ENCODE results near the gene TIMM29. TPM values are rescaled to one million over a fixed set of nuclear protein-coding genes. Genes with fewer than 3 reads are reported as not detected.
A peak's percentile ranks its signal among the peaks of the same experiment; 100 is the strongest.
"Not testable (repeated sequence)": the region's sequence is repeated elsewhere in the genome, so short reads cannot be mapped to it uniquely, and the experiment has no call there.

Gene TIMM29
- total RNA-seq, 1 donor from 2014 or later = 32.5 TPM

DNA sequence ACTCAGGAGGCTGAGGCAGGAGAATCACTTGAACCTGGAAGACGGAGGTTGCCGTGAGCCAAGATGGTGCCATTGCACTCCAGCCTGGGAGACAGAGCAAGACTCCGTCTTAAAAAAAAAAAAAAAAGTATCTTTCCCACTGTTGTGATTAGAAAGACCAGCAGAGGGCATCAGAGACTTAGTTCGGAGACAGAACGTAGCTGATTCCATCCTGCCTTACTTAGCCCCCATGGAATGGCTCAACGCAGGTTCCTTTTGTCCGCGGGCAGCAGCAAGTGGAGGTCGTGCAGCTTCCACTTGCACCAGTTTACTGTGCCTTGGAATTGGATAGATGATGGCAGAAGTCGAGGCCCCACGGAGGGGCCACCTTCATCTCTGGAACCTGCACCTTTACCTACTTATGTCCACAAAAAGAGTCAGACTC, 8.1 kb downstream of the TIMM29 start:
- peak; percentile 84 for DNase-seq (ENCODE audit: low spot score)

DNA sequence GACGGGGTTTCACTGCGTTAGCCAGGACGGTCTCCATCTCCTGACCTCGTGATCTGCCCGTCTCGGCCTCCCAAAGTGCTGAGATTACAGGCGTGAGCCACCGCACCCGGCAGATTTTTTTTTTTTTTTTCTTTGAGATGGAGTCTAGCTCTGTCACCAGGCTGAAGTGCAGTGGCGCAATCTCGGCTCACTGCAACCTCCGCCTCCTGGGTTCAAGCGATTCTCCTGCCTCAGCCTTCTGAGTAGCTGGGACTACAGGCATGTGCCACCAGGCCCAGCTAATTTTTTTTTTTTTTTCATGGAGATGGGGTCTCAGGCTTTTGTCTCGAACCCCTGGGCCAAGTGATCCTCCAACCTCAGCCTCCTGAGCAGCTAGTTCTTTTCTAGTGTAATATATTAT, 13.0 kb downstream of the TIMM29 start:
- DNase-seq (ENCODE audit: low spot score) = not testable (repeated sequence)

GRCh38 chr19:10943412-10943811, 14.8 kb downstream of the TIMM29 start:
- DNase-seq (ENCODE audit: low spot score) = not testable (repeated sequence)

DNA sequence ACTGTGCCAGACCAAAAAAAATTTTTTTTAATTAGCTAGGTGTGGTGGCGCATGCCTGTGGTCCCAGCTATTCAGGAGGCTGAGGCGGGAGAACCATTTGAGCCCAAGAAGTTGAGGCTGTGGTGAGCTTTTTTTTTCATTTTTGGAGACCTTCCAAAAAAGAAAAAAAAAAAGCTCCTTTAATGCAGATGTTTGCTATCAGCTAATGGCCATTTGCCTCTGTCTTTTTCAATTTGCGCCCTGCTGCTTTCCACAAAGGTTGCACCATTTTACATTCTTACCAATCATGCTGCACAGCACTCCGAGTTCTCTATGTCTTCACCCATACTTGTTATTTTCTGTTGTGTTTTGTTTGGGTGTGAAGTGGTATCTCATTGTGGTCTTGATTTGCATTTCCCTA, 16.7 kb downstream of the TIMM29 start:
- no peak for DNase-seq (ENCODE audit: low spot score)

DNA sequence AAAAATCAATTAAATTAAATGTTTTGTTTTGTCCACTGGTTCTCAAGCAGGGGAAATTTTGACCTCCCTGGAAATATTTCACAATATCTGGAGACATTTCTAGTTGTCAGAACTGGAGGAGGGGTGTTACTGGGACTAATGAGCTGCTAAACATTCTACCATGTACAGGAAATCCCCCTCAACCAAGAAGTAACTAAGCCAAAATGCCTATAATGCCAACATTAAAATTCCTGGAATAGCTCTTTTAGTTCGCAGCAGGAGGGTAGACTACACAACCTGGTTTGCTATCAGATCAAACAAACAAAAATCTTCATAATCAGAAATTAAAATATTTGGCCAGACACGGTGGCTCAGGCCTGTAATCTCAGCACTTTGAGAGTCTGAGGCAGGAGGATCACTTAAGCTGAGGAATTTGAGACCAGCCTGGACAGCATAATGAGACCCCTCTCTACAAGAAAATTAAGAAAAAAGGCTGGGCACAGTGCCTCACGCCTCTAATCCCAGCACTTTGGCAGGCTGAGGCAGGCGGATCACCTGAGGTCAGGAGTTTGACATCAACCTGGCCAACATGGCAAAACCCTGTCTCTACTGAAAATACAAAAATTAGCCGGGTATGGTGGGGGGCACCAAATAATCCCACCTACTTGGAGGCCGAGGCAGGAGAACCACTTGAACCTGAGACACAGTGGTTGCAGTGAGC, 18.5 kb downstream of the TIMM29 start:
- DNase-seq (ENCODE audit: low spot score) = no peak

- no peak for DNase-seq (ENCODE audit: low spot score)
Observed at GRCh38 chr19:10952809-10953208, 24.2 kb downstream of the TIMM29 start.

GRCh38 chr19:10959277-10959968, 30.8 kb downstream of the TIMM29 start:
- not testable (repeated sequence) for DNase-seq (ENCODE audit: low spot score)

DNA sequence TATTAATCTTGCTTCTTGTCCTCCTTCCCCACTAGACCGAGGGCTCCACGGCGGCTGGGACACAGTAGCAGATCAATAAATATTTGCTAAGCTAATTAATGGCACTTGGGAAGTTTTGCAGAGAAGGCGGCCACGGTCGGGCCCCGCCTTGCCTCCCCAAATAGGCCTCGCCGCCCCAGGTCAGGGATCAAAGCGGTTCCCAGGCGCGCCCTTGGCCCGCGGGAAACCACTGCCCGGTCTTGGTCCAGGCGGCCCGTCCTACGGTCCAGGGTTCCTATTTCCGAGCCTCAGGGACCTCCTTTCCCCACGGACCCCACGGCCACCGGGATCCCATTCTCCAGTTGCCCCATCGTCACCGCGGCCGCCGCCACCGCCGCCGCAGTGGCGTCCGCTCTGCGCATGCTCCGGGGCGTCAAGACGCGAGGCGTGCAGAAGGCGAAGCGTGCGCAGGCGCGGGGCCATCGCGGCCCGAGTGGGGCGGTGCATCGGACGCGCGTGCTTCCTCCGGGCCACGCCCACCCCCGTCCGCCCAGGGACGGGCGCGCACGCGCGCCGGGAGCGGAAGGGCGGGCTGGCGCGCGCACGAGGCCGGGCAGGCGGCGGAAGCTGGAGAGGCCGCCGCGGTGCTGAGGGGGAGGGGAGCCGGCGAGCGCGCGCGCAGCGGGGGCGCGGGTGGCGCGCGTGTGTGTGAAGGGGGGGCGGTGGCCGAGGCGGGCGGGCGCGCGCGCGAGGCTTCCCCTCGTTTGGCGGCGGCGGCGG, 31.9 kb downstream of the TIMM29 start, which contains the start of gene SMARCA4:
TSS of gene SMARCA4 (plus strand) at position 717 of the 759 bp plus-strand sequence. CDS start 23,122 bp downstream, outside the sequence.
- peak; percentile 98 for DNase-seq (ENCODE audit: low spot score)

DNA sequence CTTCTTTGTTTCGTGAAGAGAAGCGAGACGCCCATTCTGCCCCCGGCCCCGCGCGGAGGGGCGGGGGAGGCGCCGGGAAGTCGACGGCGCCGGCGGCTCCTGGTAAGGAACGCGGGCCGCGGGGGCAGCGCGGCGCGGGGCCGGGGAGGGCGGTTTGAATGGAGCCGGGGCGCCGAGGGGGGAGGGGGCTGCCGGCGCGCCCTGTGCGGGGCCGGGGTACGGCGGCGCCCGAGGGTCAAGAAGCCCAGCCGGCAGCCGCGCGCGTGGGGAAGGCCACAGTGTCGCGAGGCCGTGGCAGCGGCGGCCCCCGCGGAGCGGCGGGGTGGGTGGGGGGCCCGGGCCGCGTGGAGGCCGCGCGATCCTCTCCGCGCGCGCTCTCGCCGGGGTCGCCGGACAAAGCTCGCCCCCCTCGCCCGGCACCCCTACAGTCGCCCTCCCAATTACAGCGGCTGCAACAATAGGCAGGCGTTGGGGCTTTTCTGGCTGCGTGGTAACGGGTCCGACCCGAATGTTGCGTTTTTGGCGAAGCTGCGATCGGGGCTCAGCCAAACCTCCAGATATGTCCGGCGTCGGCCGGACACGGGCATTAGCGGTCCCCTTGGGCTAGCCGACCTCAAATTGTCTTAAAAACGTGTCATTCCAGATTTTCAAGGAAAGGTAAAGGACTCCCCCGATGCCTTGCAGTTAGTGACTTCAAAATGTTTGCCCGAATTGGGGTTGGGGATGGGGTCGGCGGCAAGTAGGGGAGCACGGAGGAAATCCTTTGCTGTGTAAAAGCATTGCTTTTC, 32.7 kb downstream of the TIMM29 start:
- peak; percentile 33 for DNase-seq (ENCODE audit: low spot score)

DNA sequence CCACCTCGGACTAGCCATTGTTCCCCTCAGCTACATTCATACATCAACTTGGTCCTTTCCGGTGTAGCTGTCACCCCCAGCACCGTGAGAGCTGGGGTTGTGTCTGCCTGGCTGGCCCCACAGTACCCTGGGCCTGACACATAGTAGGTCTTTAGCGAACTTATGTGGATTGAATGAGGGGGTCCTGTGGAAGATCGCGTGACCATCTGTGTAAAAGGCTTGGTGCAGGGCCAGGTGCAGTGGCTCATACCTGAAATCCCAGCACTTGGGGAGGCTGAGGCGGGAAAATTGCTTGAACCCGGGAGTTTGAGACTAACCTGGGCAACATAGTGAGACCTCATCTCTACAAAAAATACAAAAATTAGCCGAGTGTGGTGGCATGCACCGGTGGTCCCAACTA, 34.3 kb downstream of the TIMM29 start:
- DNase-seq (ENCODE audit: low spot score) = no peak

DNA sequence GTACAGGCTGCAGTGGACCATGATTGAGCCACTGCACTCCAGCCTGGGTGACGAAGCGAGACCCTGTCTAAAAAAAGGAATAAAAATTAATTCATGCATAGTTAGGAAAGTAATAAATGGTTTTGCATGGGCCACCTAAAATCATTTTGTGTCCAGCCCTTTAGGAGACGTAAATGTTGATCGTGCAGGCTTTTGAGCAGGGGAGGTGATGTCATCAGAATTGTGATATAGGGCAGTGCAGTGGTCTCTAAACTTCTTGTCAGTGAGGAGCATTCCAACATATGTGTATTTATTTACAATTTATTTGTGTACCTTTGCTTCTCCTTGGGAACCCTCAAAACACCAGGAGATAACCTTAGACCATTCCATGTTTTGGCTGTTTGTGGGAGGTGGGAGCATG, 35.3 kb downstream of the TIMM29 start:
- no peak for DNase-seq (ENCODE audit: low spot score)

DNA sequence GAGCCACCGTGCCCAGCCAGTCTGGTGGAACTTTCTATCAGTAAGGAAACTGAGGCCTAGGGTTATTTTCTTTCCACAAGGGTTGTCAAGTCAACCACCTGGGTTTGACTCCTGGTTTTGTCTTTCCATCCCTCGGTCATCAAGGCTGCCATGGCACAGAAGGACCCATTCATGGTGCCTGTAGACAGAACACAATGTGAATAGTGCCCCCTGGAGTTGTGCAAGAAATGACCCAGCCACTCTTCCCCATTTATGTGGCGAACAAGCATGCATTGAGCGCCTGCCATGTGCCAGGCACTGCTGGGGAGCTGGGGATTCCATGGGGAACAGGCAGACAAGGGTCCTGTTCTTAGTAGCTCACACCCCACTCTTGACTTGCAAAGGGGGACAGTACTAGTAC, 36.3 kb downstream of the TIMM29 start:
- no peak for DNase-seq (ENCODE audit: low spot score)

DNA sequence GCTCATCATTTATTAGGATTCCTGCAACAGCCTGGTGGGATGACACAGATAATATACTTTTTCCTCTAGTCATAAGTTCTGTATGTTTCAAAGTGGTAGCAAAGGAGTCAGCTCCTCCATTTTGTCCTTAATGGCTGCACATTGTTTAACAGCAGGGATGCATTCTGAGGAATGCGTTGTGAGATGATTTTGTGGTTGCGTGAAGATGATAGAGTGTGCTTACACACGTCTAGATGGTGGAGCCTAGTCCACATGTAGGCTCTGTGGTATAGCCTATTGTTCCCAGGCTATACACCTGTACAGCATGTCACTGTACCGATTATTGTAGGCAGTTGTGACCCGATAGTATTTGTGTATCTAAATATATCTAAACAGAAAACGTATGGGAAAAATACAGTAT, 36.8 kb downstream of the TIMM29 start:
- no peak for DNase-seq (ENCODE audit: low spot score)

DNA sequence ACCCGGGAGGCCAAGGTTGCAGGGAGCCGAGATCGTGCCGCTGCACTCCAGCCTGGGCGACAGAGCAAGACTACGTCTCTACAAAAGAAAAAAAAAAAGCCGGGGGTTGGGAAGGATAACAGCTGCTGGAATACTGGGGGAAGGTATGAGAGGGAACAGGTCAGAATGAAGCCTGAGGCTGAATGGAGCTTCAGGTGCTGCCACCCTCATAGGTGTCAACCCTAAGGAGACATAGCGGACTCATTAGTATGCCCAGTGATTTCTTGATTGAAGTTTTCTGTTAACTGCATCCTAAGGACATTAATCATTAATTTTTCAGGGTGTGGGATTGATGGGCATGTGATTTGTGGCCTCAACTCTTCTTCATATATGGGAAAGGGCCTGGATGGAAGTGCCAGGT, 38.2 kb downstream of the TIMM29 start:
- DNase-seq (ENCODE audit: low spot score) = no peak

GRCh38 chr19:10968527-10969135, 40.0 kb downstream of the TIMM29 start:
- DNase-seq (ENCODE audit: low spot score) = no peak

GRCh38 chr19:10971107-10971726, 42.6 kb downstream of the TIMM29 start:
- DNase-seq (ENCODE audit: low spot score) = no peak

DNA sequence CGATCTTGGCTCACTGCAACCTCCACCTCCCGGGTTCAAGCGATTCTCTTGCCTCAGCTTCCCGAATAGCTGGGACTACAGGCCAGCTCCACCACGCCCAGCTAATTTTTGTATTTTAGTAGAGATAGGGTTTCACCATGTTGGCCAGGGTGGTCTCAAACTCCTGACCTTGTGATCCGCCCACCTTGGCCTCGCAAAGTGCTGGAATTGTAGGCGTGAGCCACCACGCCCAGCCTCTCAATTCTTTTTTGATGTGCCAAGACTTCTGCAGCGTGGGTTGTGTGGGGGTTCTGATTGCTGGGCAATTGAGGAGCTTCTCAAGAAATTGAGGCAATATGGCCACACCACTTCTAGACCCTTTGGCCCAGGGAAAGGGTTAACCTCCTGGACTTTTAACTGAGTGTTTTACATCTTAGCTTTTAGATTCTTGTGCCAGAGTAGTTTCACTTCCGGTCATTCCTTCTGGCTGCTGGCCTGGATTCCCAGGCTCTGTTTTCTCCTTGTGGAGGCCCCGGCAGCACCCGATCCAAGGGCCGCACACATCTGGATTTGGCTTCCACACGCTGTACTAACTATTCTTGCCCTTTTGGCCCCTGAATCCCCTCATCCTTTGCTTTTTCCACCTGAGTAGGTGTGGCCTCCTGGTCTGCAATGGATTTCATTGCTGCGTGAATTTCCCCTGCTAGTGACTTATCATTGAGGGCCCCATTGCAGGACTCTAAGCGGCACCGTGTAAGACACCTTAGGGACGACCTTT, 46.9 kb downstream of the TIMM29 start:
- DNase-seq (ENCODE audit: low spot score) = peak; percentile 77

- no peak for DNase-seq (ENCODE audit: low spot score)
Observed at GRCh38 chr19:10976131-10976892, 47.7 kb downstream of the TIMM29 start.

GRCh38 chr19:10977742-10978092, 49.1 kb downstream of the TIMM29 start:
- DNase-seq (ENCODE audit: low spot score) = no peak
